Gastroesophageal sphincter (tissue), 4 donors: Measurements from ENCODE around the gene MYL3. TPM values are rescaled to one million over a fixed set of nuclear protein-coding genes. Genes with fewer than 3 reads are reported as not detected.

Source experiments
- ATAC-seq: fragments of 150-250 bp; one replicate; pipeline ENCODE4 v1.9.1; 2016; ENCODE audit warnings: mild to moderate bottlenecking, moderate library complexity
- H3K27ac ChIP-seq, 4 donors: fragments of 200-600 bp; sonication (generic) in 3 of 4; 1 replicate in 3 of 4; 2 replicates in 1 of 4; pipeline ENCODE4 v1.5.1; 2016 to 2019
- H3K27me3 ChIP-seq: fragments of 200-600 bp; sonication (generic); one replicate; pipeline ENCODE4 v1.5.1; 2019
- H3K36me3 ChIP-seq, 2 donors: fragments of 200-600 bp; sonication (generic); one replicate each; pipeline ENCODE4 v1.5.1; 2019; ENCODE audit warnings: control low read depth in 1 of 2
- H3K4me1 ChIP-seq, 3 donors: fragments of 200-600 bp; sonication (generic); 1 replicate in 2 of 3; 2 replicates in 1 of 3; pipeline ENCODE4 v1.5.1; 2016 to 2019; ENCODE audit warnings: control low read depth in 2 of 3
- H3K4me3 ChIP-seq, 2 donors: fragments of 200-600 bp; sonication (generic); one replicate each; pipeline ENCODE4 v1.5.1; 2019; ENCODE audit warnings: mild to moderate bottlenecking in 1 of 2, moderate library complexity in 1 of 2
- H3K9me3 ChIP-seq, 3 donors: fragments of 200-600 bp; sonication (generic); one replicate each; pipeline ENCODE4 v1.5.1; 2017 to 2019; ENCODE audit warnings: control low read depth in 2 of 3
- EP300 ChIP-seq: sonication (generic); formaldehyde crosslinking; IDR thresholded peaks from one replicate; pipeline ENCODE4 v1.6.1; 2017; ENCODE audit warnings: antibody characterized with exemption, mild to moderate bottlenecking
- POLR2A ChIP-seq, 2 donors: fragments of 450-650 bp; IDR thresholded peaks; one replicate each; pipeline ENCODE4 v1.6.1; 2017; ENCODE audit warnings: antibody characterized with exemption in 2 of 2, mild to moderate bottlenecking in 2 of 2, moderate library complexity in 1 of 2
- POLR2AphosphoS5 ChIP-seq: sonication (generic); formaldehyde crosslinking; IDR thresholded peaks from one replicate; pipeline ENCODE4 v1.6.1; 2017; ENCODE audit warnings: antibody characterized with exemption
- WGBS, 2 donors: methylation state at CpG; one replicate each; pipeline ENCODE4 v1.1.5; 2018; ENCODE audit warnings: low coverage in 1 of 2; 5-methylcytosine and 5-hydroxymethylcytosine counted together
- total RNA-seq, 4 donors: library from RNA; depleted of rRNA; stranded (reverse); fragments of >200 nt; gene quantifications; one replicate each; pipeline ENCODE4 v1.1.0, GENCODE V29; 2016
- TF ChIP-seq, protein P1 (sequence below), 4 experiments: fragments of 200-600 bp in 2 of 4; fragments of 450-650 bp in 2 of 4; sonication (generic) in 1 of 4; IDR thresholded peaks; one replicate each; pipeline ENCODE4 v1.5.1; 2017 to 2019; ENCODE audit warnings: antibody characterized with exemption in 4 of 4, mild to moderate bottlenecking in 2 of 4, moderate library complexity in 2 of 4

Gene MYL3
- total RNA-seq, 4 donors from 2014 or later = 2.6 to 5.3 (median 4.2) TPM

- Histone ChIP-seq H3K27me3 (no peaks in the 10 kb centered on the region), H3K4me3 (no peak overlapping the region), H3K9me3 (no peaks in the 10 kb centered on the region), H3K36me3 (no peaks in the 10 kb centered on the region), H3K4me1 (no peaks in the 10 kb centered on the region), H3K27ac (no peak overlapping the region)
- TF ChIP-seq EP300 = no peak
- no peak for TF ChIP-seq POLR2A (IDR thresholded peaks at IDR 0.05)
- TF ChIP-seq POLR2AphosphoS5 = no peak
- TF ChIP-seq, protein P1, sequence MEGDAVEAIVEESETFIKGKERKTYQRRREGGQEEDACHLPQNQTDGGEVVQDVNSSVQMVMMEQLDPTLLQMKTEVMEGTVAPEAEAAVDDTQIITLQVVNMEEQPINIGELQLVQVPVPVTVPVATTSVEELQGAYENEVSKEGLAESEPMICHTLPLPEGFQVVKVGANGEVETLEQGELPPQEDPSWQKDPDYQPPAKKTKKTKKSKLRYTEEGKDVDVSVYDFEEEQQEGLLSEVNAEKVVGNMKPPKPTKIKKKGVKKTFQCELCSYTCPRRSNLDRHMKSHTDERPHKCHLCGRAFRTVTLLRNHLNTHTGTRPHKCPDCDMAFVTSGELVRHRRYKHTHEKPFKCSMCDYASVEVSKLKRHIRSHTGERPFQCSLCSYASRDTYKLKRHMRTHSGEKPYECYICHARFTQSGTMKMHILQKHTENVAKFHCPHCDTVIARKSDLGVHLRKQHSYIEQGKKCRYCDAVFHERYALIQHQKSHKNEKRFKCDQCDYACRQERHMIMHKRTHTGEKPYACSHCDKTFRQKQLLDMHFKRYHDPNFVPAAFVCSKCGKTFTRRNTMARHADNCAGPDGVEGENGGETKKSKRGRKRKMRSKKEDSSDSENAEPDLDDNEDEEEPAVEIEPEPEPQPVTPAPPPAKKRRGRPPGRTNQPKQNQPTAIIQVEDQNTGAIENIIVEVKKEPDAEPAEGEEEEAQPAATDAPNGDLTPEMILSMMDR (IDR thresholded peaks at IDR 0.05) = no peak
- no peak for ATAC-seq
- 79 to 100% methylated on average over 1 to 5 of the region's 5 CpGs for WGBS, 2 donors
Measured at GRCh38 chr3:46854555-46854991, 8.7 kb downstream of the MYL3 start.

DNA sequence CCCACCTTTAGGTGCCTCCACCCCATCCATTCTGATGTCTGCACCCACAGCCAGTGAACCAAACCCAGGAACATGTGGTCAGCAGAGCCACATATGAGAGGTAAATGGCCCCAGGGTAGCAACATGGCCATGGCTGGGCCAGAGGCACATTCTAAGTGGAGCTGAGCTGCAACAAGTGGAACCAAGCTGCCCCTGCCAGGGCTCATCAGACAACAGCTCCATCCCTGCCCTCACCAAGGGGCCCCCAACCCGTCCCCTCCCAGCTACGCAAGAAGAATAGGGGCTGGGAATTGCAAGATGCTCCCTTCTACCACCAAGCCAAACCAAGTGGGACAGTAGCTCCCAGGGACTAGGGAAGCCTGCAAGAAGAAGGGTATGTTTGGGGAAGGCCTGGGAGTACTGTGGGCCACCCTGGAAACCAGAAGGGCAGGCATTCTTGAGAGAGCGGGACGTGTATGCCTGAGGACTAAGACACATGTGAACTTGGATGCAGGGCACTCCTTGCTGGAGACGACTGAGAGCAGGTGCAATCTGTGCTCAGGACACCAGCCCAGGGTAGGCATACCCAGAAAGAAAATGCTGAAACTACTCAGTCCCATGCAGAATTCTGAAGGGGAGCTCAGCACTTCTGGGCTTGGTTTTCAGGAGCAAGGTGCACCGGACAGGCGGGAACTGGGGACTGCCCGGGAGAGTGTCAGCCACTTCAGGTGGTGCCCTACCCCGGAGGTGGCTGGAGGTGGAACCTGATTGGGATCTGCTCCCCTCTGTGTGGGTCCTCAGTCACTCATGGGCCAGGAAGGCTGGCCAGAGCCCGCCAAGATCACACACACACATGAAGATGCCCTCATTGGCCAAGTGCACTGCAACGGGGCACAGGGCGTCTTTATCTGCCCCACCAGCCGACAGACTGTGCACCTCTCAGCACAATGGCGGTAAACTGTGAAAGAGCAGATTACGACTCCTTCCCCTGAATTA, 9.5 kb downstream of the MYL3 start:
- Histone ChIP-seq H3K36me3 (no peaks in the 10 kb centered on the region), H3K27me3 (no peaks in the 10 kb centered on the region), H3K4me3 (no peak overlapping the region), H3K4me1 (no peaks in the 10 kb centered on the region), H3K27ac (no peak overlapping the region), H3K9me3 (no peaks in the 10 kb centered on the region)
- no peak for TF ChIP-seq POLR2A (IDR thresholded peaks at IDR 0.05)
- TF ChIP-seq, protein P1 (IDR thresholded peaks at IDR 0.05) = no peak
- no peak for TF ChIP-seq EP300
- TF ChIP-seq POLR2AphosphoS5 = no peak
- no peak for ATAC-seq
- WGBS, 2 donors = 76 to 85% methylated on average over 3 to 4 of the region's 15 CpGs

DNA sequence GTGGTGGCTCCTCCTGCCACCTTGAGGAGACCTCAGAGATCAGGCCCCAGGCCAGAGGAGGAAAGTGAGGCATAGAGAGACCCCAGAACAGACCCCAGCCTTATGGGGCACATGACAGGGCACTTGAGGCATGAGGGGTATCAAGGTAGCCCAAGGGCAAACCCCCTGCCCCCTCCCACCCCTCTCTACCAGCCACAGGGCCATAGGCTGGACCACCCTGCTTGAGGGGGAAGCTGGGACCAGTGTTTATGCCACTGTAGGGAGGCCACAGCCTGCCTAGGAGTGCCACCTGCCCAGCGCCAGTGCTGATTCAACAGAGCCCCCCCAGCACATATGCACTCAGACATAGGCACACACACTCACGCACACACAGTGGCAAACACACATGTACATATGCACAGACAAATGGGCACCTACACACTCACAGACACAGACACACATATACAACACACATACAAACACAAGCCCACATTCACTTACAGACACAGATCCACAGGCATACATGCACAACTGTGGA, 10.3 kb downstream of the MYL3 start:
- H3K4me1 ChIP-seq = no peaks in the 10 kb centered on the region
- no peaks in the 10 kb centered on the region for H3K36me3 ChIP-seq
- TF ChIP-seq EP300 (no peak), POLR2AphosphoS5 (no peak), POLR2A (IDR thresholded peaks at IDR 0.05) (no peak)
- TF ChIP-seq, protein P1 (IDR thresholded peaks at IDR 0.05) = no peak
- no peak overlapping the region for H3K4me3 ChIP-seq
- ATAC-seq = no peak
- no peaks in the 10 kb centered on the region for H3K9me3 ChIP-seq
- no peak overlapping the region for H3K27ac ChIP-seq
- WGBS, 2 donors = 100% methylated on average over 1 of the region's 2 CpGs; no CpG with 5 or more reads in 1 of the 2 donors
- no peaks in the 10 kb centered on the region for H3K27me3 ChIP-seq

DNA sequence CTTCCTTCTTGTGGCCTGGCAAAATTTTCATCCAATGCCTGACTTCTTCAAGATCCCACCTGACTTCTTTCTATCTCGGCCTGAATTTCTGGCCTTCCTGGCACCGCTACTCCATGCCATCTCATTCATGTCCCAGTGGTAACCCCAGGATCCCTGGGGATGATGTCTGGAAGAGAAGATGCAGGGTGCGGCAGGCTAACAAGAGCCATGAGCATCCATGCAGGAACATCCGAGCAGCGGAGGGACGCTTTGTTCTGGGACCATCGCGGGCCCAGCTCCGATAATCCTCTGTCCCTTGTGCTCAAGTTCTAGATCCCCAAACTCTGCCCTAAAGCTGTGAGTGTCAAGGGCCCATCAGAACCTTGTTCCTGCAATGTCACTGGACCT, 10.9 kb downstream of the MYL3 start:
- no peak overlapping the region for H3K27ac ChIP-seq
- H3K4me1 ChIP-seq = peaks cover 0 to under 1% (median 0%) of the 10 kb centered on the region in 3 donors
- no peak for TF ChIP-seq EP300
- no peak for TF ChIP-seq POLR2A (IDR thresholded peaks at IDR 0.05)
- TF ChIP-seq, protein P1 (IDR thresholded peaks at IDR 0.05) = no peak
- TF ChIP-seq POLR2AphosphoS5 = no peak
- 70 to 88% methylated on average over 2 to 9 of the region's 9 CpGs for WGBS, 2 donors
- H3K36me3 ChIP-seq = no peaks in the 10 kb centered on the region
- H3K27me3 ChIP-seq = no peaks in the 10 kb centered on the region
- no peak for ATAC-seq
- no peaks in the 10 kb centered on the region for H3K9me3 ChIP-seq
- H3K4me3 ChIP-seq = no peak overlapping the region
